ENCODE measurements around the gene LCA5L. TPM values are rescaled to one million over a fixed set of nuclear protein-coding genes. Genes with fewer than 3 reads are reported as not detected.

The LCA5L gene
- total and polyA plus RNA-seq, 7 donors = 0.60 to 5.5 (median 0.82) TPM

GRCh38 chr21:39463308-39463707 is 17.7 kb upstream of the LCA5L start:
- no peak for DNase-seq
- no peaks in the 10 kb centered on the region for H3K4me1 ChIP-seq
- no peak overlapping the region for H3K27ac ChIP-seq
- peaks cover 0 to 9% (median 0%) of the 10 kb centered on the region in 4 donors for H3K36me3 ChIP-seq
- no peak overlapping the region for H3K4me3 ChIP-seq
- intact Hi-C loops (cut with DNase I) = no loop called here
- TF ChIP-seq POLR2AphosphoS5 (IDR thresholded peaks at IDR 0.05) = no peak
- no peak for TF ChIP-seq EP300 (IDR thresholded peaks at IDR 0.05)
- TF ChIP-seq, protein P1, sequence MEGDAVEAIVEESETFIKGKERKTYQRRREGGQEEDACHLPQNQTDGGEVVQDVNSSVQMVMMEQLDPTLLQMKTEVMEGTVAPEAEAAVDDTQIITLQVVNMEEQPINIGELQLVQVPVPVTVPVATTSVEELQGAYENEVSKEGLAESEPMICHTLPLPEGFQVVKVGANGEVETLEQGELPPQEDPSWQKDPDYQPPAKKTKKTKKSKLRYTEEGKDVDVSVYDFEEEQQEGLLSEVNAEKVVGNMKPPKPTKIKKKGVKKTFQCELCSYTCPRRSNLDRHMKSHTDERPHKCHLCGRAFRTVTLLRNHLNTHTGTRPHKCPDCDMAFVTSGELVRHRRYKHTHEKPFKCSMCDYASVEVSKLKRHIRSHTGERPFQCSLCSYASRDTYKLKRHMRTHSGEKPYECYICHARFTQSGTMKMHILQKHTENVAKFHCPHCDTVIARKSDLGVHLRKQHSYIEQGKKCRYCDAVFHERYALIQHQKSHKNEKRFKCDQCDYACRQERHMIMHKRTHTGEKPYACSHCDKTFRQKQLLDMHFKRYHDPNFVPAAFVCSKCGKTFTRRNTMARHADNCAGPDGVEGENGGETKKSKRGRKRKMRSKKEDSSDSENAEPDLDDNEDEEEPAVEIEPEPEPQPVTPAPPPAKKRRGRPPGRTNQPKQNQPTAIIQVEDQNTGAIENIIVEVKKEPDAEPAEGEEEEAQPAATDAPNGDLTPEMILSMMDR (IDR thresholded peaks at IDR 0.05) = no peak
- no peak for TF ChIP-seq POLR2A (IDR thresholded peaks at IDR 0.05)
- no peaks in the 10 kb centered on the region for H3K9me3 ChIP-seq
- WGBS, 2 donors = 80 to 84% methylated on average over 3 of the region's 3 CpGs
- no peaks in the 10 kb centered on the region for H3K27me3 ChIP-seq

DNA sequence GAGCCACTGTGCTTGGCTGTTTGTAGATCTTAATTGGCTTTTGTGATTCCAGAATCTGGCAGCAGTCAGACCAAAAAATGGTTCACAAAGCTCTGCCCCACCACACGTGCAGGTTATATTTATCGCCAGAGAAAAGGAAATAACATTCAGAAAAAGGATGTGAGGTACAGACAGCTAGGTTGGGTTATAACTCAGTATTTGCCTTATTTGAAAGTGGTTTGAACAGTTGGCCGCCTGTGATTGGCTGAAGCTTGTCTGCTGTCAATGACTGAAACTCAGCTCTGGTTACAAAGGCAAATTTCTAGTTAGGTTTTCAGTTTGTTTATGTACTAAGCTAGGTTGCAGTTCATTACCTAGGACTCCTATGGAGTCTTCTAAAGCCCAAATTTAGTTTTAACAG is 15.8 kb upstream of the LCA5L start:
- Histone ChIP-seq H3K27me3 (no peaks in the 10 kb centered on the region), H3K4me3 (no peak overlapping the region), H3K27ac (no peak overlapping the region), H3K9me3 (no peaks in the 10 kb centered on the region), H3K4me1 (no peaks in the 10 kb centered on the region), H3K36me3 (peaks cover 0 to 9% (median 0%) of the 10 kb centered on the region in 4 donors)
- TF ChIP-seq POLR2AphosphoS5 (IDR thresholded peaks at IDR 0.05) (no peak), POLR2A (IDR thresholded peaks at IDR 0.05) (no peak), EP300 (IDR thresholded peaks at IDR 0.05) (no peak)
- TF ChIP-seq, protein P1 (IDR thresholded peaks at IDR 0.05) = no peak
- WGBS, 2 donors = 78 to 85% methylated on average over 3 of the region's 3 CpGs
- no peak for DNase-seq
- intact Hi-C loops (cut with DNase I) = no loop called here

- Histone ChIP-seq H3K9me3 (no peaks in the 10 kb centered on the region), H3K27ac (peak overlapping the region in 1 of 4 donors; percentile 84), H3K4me3 (no peak overlapping the region), H3K27me3 (no peaks in the 10 kb centered on the region), H3K36me3 (no peaks in the 10 kb centered on the region), H3K4me1 (peaks cover 0 to 17% (median 6%) of the 10 kb centered on the region in 4 donors)
- intact Hi-C loops (cut with DNase I) = no loop called here
- DNase-seq = no peak
- WGBS, 2 donors = 91 to 93% methylated on average over 3 of the region's 3 CpGs
- TF ChIP-seq, protein P1 (IDR thresholded peaks at IDR 0.05) = peak in 1 of 4 experiments; percentile 24
- no peak for TF ChIP-seq POLR2AphosphoS5 (IDR thresholded peaks at IDR 0.05)
Measured at GRCh38 chr21:39456665-39457064, 11.1 kb upstream of the LCA5L start.

- H3K27ac ChIP-seq = peak overlapping the region in 2 of 4 donors; percentile 81 to 84
- peaks cover 0 to 20% (median 6%) of the 10 kb centered on the region in 4 donors for H3K4me1 ChIP-seq
- no peaks in the 10 kb centered on the region for H3K27me3 ChIP-seq
- DNase-seq = no peak
- no peaks in the 10 kb centered on the region for H3K9me3 ChIP-seq
- no peaks in the 10 kb centered on the region for H3K36me3 ChIP-seq
- intact Hi-C loops (cut with DNase I) = no loop called here
- TF ChIP-seq EP300 (IDR thresholded peaks at IDR 0.05) = no peak
- no peak for TF ChIP-seq POLR2A (IDR thresholded peaks at IDR 0.05)
- TF ChIP-seq, protein P1 (IDR thresholded peaks at IDR 0.05) = no peak
- no peak for TF ChIP-seq POLR2AphosphoS5 (IDR thresholded peaks at IDR 0.05)
- 44 to 66% methylated on average over 6 of the region's 6 CpGs for WGBS, 2 donors
- H3K4me3 ChIP-seq = no peak overlapping the region
Measured at GRCh38 chr21:39454949-39455668, 9.5 kb upstream of the LCA5L start.
